ENCODE results near the gene MYL6B.

DNA sequence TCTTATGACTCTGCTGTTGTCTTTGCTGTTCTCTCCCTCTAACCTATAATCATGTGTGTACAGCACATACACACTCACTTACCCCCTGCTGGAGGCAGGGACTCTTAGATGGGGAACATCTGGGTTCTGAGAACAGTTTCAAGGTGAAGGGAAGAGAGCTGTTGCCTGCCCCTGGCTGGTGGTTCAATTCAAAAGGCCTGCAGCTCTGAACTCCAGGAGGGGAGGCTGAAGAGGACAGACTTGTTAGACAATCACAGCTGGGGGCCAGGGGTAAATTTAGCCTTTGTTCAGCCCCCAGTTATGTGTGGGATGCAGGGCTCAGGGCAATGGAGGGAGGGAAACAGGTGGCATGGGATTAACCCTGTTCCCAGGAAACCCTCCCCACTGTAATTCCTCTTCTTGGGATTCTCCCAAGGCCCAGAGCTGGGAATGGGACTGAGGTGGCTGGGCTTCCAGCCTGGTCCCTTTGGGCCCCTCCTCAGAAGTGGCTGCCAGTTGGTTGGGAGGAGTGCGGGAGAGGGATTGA lies 1.9 kb downstream of the MYL6B start:
- TF ChIP-seq, protein P1, sequence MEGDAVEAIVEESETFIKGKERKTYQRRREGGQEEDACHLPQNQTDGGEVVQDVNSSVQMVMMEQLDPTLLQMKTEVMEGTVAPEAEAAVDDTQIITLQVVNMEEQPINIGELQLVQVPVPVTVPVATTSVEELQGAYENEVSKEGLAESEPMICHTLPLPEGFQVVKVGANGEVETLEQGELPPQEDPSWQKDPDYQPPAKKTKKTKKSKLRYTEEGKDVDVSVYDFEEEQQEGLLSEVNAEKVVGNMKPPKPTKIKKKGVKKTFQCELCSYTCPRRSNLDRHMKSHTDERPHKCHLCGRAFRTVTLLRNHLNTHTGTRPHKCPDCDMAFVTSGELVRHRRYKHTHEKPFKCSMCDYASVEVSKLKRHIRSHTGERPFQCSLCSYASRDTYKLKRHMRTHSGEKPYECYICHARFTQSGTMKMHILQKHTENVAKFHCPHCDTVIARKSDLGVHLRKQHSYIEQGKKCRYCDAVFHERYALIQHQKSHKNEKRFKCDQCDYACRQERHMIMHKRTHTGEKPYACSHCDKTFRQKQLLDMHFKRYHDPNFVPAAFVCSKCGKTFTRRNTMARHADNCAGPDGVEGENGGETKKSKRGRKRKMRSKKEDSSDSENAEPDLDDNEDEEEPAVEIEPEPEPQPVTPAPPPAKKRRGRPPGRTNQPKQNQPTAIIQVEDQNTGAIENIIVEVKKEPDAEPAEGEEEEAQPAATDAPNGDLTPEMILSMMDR (optimal IDR thresholded peaks at IDR 0.05 in 1 of 3, IDR thresholded peaks at IDR 0.05 in 1 of 3, conservative IDR thresholded peaks at IDR 0.05 in 1 of 3; ENCODE audit: extremely low read depth in 1 of 3, insufficient read depth in 2 of 3, low read length in 3 of 3) = no peak
- no peak for TF ChIP-seq EZH2 (IDR thresholded peaks at IDR 0.05; ENCODE audit: low read length)

All from keratinocyte (primary cell).